Naive thymus-derived CD4-positive, alpha-beta T cell (primary cell): Measurements from ENCODE around the gene PCNX1. TPM values are rescaled to one million over a fixed set of nuclear protein-coding genes. Genes with fewer than 3 reads are reported as not detected.

ENCODE experiments used
- ATAC-seq: fragments of 150-1000 bp; cut with Tn5 transposase; 2 replicates; pipeline ENCODE4 v1.10.0; 2021; ENCODE audit warnings: mild to moderate bottlenecking, moderate library complexity
- CTCF ChIA-PET: fragments of 350-600 bp; sonication (Branson Sonifier 250); formaldehyde crosslinking; loops from one replicate; lab custom pipeline; 2021; ENCODE audit warnings: antibody characterized with exemption; lab: Charles Lee
- POLR2A ChIA-PET: fragments of 350-600 bp; sonication (Branson Sonifier 250); formaldehyde crosslinking; loops from one replicate; lab custom pipeline; 2021; ENCODE audit warnings: antibody characterized with exemption, inconsistent platforms; lab: Charles Lee
- DNase-seq, 9 donors: peaks; one replicate each; pipeline versions ENCODE4 v3.0.0 to v3.0.0-alpha.2; 2020 to 2022; ENCODE audit warnings: mixed read lengths in 1 of 9
- H3K27ac ChIP-seq: one replicate; pipeline ENCODE4 v1.7.0; 2013; ENCODE audit warnings: mild to moderate bottlenecking, low read depth, low read length, moderate library complexity
- H3K27me3 ChIP-seq, 2 donors: one replicate each; pipeline ENCODE4 v1.7.0; 2013; ENCODE audit warnings: low read length in 2 of 2, mild to moderate bottlenecking in 2 of 2, moderate library complexity in 2 of 2; ENCODE audit not compliant: control insufficient read depth in 2 of 2, insufficient read depth in 2 of 2
- H3K36me3 ChIP-seq, 3 experiments: 1 replicate in 2 of 3; 2 replicates in 1 of 3; pipeline ENCODE4 v1.7.0; 2013; ENCODE audit warnings: low read length in 3 of 3, mild to moderate bottlenecking in 3 of 3, moderate library complexity in 1 of 3; ENCODE audit not compliant: insufficient read depth in 3 of 3, control insufficient read depth in 2 of 3
- H3K4me1 ChIP-seq, 2 donors: one replicate each; pipeline ENCODE4 v1.7.0; 2013; ENCODE audit warnings: low read length in 2 of 2, mild to moderate bottlenecking in 2 of 2, moderate library complexity in 1 of 2; ENCODE audit not compliant: control insufficient read depth in 2 of 2, insufficient read depth in 2 of 2
- H3K4me3 ChIP-seq: 2 replicates; pipeline ENCODE4 v1.7.0; 2013; ENCODE audit warnings: mild to moderate bottlenecking, low read length
- H3K9me3 ChIP-seq, 3 experiments: 1 replicate in 2 of 3; 2 replicates in 1 of 3; pipeline ENCODE4 v1.7.0; 2013; ENCODE audit warnings: low read length in 3 of 3; ENCODE audit not compliant: control insufficient read depth in 2 of 3
- H3K27ac Mint-ChIP-seq, 9 donors: one replicate each; pipeline ENCODE4 v1.8.0; 2020 to 2022; ENCODE audit warnings: mixed read lengths in 9 of 9, mild to moderate bottlenecking in 8 of 9, moderate library complexity in 5 of 9, inconsistent platforms in 2 of 9
- H3K27me3 Mint-ChIP-seq, 5 donors: one replicate each; pipeline ENCODE4 v1.8.0; 2021 to 2022; ENCODE audit warnings: mixed read lengths in 5 of 5, mild to moderate bottlenecking in 1 of 5
- H3K36me3 Mint-ChIP-seq, 5 donors: one replicate each; pipeline ENCODE4 v1.8.0; 2020 to 2022; ENCODE audit warnings: mixed read lengths in 5 of 5, mild to moderate bottlenecking in 3 of 5, inconsistent platforms in 1 of 5
- H3K4me1 Mint-ChIP-seq, 7 donors: one replicate each; pipeline ENCODE4 v1.8.0; 2020 to 2022; ENCODE audit warnings: mixed read lengths in 7 of 7, mild to moderate bottlenecking in 3 of 7, inconsistent platforms in 1 of 7
- H3K4me3 Mint-ChIP-seq, 10 donors: one replicate each; pipeline ENCODE4 v1.8.0; 2020 to 2022; ENCODE audit warnings: mild to moderate bottlenecking in 10 of 10, mixed read lengths in 10 of 10, moderate library complexity in 6 of 10, inconsistent platforms in 2 of 10
- H3K9me3 Mint-ChIP-seq, 11 donors: one replicate each; pipeline ENCODE4 v1.8.0; 2020 to 2022; ENCODE audit warnings: mixed read lengths in 11 of 11, mild to moderate bottlenecking in 4 of 11, inconsistent platforms in 1 of 11, moderate library complexity in 1 of 11
- intact Hi-C, 2 donors: fragments of 100-400 bp; cut with micrococcal nuclease; formaldehyde crosslinking; loops; one replicate each; pipeline ENCODE4 v1.15.1; 2023
- polyA plus RNA-seq, 2 donors: library from polyadenylated mRNA; unstranded; fragments of 300-500 nt; fragmentation: Illumina TruSeq; gene quantifications; one replicate each; pipeline ENCODE4 v1.2.3, GENCODE V29; 2021
- total RNA-seq, 6 experiments: library from RNA in 5 of 6; stranded (reverse) in 5 of 6; gene quantifications; 1 replicate in 5 of 6; 2 replicates in 1 of 6; pipeline ENCODE4 v1.2.3 and lab custom pipeline; 2021 to 2026

PCNX1 gene
- total and polyA plus RNA-seq, 7 experiments from 2014 or later, result 11.2 to 114 (median 111) TPM

DNA sequence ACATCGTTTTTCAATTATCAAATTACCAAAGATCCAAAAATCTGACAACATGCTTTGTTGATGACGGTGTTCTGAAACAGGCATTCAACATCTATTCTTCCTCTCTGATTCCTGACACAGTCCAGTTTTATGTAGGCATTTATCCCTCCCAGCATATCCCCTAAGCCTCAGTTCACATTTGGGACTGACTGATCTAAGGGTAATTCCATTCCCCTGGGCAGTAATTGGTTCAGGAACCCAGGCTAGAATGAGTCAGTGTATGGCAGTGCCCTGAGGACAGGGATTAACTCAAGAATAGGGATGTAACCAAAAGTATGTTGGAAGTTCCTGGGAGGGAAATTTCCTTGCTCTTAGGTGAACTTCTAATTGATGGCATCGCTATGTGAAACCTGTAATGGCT, 10.3 kb upstream of the PCNX1 start:
- peaks cover 0 to 15% (median 3%) of the 10 kb centered on the region in 5 donors for H3K36me3 Mint-ChIP-seq
- H3K4me3 Mint-ChIP-seq, result no peak overlapping the region
- H3K9me3 ChIP-seq, result no peaks in the 10 kb centered on the region
- no peaks in the 10 kb centered on the region for H3K36me3 ChIP-seq
- CTCF ChIA-PET, result interaction anchor here (1.3 kb wide), 1 partner anchor 9 kb away, joined by 5 read pairs; no protein-coding TSS in a partner anchor
- no peaks in the 10 kb centered on the region for H3K27me3 ChIP-seq
- ATAC-seq (no peak), DNase-seq (no peak)
- POLR2A ChIA-PET, result interaction anchor here (1.3 to 7.2 kb wide), 2 partner anchors 8 to 10 kb away, joined by 6 to 56 read pairs; partner anchors contain the start of gene PCNX1
- peaks cover 0 to 5% (median 0%) of the 10 kb centered on the region in 11 donors for H3K9me3 Mint-ChIP-seq
- peaks cover 0 to 5% (median 0%) of the 10 kb centered on the region in 5 donors for H3K27me3 Mint-ChIP-seq
- no peak overlapping the region for H3K27ac ChIP-seq
- H3K4me1 ChIP-seq, result peaks cover 10 to 31% of the 10 kb centered on the region in 2 donors
- no peak overlapping the region for H3K27ac Mint-ChIP-seq
- no peak overlapping the region for H3K4me3 ChIP-seq
- intact Hi-C loops, result no loop called here
- peaks cover 29 to 60% (median 49%) of the 10 kb centered on the region in 7 donors for H3K4me1 Mint-ChIP-seq

DNA sequence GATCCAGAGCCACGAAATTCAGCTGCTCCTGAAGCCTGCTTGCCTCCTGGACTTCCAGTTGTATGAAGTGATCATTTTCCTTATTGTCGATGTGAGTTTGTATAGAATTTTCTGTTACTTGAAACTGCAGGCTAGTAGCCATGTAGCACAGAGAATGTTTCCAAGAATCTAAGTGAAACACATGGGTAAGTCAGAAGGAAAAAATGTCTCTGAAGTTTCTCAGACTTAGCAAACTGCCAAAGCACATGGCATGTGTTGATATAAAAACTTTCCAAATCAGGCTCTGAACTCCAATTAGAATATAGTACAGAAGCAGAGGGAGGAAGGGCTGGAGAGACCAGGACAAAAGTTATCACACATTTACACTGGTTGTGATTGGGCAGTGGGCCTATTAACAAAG, 9.8 kb upstream of the PCNX1 start:
- peaks cover 0 to 5% (median 0%) of the 10 kb centered on the region in 11 donors for H3K9me3 Mint-ChIP-seq
- Histone ChIP-seq H3K36me3 (no peaks in the 10 kb centered on the region), H3K27me3 (no peaks in the 10 kb centered on the region), H3K27ac (no peak overlapping the region), H3K4me3 (no peak overlapping the region), H3K9me3 (no peaks in the 10 kb centered on the region), H3K4me1 (peaks cover 10 to 28% of the 10 kb centered on the region in 2 donors)
- ChIA-PET POLR2A (interaction anchor here (0.6 to 1.3 kb wide), 3 partner anchors 9 to 112 kb away, joined by 3 to 6 read pairs (median 3); partner anchors contain the start of gene PCNX1), CTCF (interaction anchor here (0.6 to 1.3 kb wide), 2 partner anchors 9 to 327 kb away, joined by 3 to 5 read pairs; no protein-coding TSS in a partner anchor)
- H3K36me3 Mint-ChIP-seq, result peaks cover 0 to 14% (median 3%) of the 10 kb centered on the region in 5 donors
- no peak overlapping the region for H3K27ac Mint-ChIP-seq
- peaks cover 29 to 59% (median 44%) of the 10 kb centered on the region in 7 donors for H3K4me1 Mint-ChIP-seq
- DNase-seq (no peak), ATAC-seq (no peak)
- intact Hi-C loops, result no loop called here
- peaks cover 0 to 5% (median 0%) of the 10 kb centered on the region in 5 donors for H3K27me3 Mint-ChIP-seq
- H3K4me3 Mint-ChIP-seq, result no peak overlapping the region

DNA sequence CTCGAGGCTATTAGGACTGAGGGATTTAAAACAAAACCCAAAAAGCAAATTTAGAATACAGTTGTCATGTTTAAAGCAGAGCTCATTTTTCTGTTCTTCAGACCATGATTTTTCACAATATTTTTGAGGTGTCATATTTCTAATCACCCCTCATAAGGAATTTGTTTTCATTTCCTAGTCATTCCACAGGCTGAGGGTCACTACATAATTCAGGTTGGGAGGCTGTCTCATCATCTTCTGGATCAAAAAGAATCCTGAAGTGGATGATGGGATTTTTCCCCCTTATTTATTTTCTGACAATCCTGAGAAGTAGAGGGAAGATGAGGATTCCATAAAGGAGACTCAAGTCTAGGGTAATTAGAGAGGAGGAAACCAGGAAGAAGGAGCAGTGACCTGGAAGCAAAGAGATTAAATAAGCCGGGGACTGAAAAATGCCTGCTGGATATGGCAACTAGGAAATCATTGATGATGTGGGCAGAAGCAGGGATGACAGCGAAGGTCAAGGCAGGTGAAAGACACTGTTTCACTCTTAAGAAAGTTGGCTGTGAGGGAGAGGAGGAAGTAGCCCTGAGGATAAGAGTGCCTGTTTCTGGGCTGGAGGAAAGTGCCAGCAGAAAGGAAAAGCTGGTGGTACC, 9.0 kb upstream of the PCNX1 start:
- Histone ChIP-seq H3K36me3 (no peaks in the 10 kb centered on the region), H3K9me3 (no peaks in the 10 kb centered on the region), H3K4me3 (no peak overlapping the region), H3K27ac (no peak overlapping the region), H3K27me3 (no peaks in the 10 kb centered on the region), H3K4me1 (peaks cover 10 to 21% of the 10 kb centered on the region in 2 donors)
- ATAC-seq, result no peak
- H3K27me3 Mint-ChIP-seq, result peaks cover 0 to 5% (median 0%) of the 10 kb centered on the region in 5 donors
- CTCF ChIA-PET, result interaction anchor here (0.6 to 1.3 kb wide), 2 partner anchors 8 to 328 kb away, joined by 3 to 5 read pairs; no protein-coding TSS in a partner anchor
- no peak overlapping the region for H3K4me3 Mint-ChIP-seq
- DNase-seq, result no peak
- peaks cover 0 to 5% (median 0%) of the 10 kb centered on the region in 11 donors for H3K9me3 Mint-ChIP-seq
- H3K27ac Mint-ChIP-seq, result peak overlapping the region in 2 of 9 donors; percentile 13 to 15
- intact Hi-C loops, result no loop called here
- POLR2A ChIA-PET, result interaction anchor here (0.7 to 1.3 kb wide), 2 partner anchors 9 to 11 kb away, joined by 3 to 6 read pairs; partner anchors contain the start of gene PCNX1
- peaks cover 0 to 11% (median 3%) of the 10 kb centered on the region in 5 donors for H3K36me3 Mint-ChIP-seq
- peaks cover 23 to 51% (median 37%) of the 10 kb centered on the region in 7 donors for H3K4me1 Mint-ChIP-seq

DNA sequence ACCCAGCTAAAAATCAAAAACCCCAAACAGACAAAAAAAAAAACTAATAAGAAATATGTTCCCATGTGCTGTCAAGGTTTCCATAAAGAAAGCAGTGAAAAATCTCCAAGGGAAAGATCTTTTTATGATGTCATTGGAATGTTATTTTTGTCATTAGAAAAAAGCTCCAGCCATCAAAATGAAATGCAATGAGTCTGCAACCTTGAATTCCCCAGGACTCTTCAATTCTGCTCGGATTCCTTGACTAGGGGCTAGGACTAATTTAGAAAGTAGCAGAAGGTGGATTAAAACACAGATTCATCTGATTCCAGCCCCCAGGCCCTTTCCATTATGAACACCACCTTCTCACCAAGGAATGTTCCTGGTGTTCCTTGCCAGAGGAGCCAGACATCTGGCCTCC, 6.0 kb upstream of the PCNX1 start:
- Histone ChIP-seq H3K9me3 (no peaks in the 10 kb centered on the region), H3K4me1 (peaks cover 4 to 12% of the 10 kb centered on the region in 2 donors), H3K27ac (no peak overlapping the region), H3K27me3 (no peaks in the 10 kb centered on the region), H3K36me3 (no peaks in the 10 kb centered on the region), H3K4me3 (no peak overlapping the region)
- H3K27ac Mint-ChIP-seq, result peak overlapping the region in 2 of 9 donors; percentile 41 to 72
- CTCF ChIA-PET, result interaction anchor here (1.0 to 1.1 kb wide), 2 partner anchors 54 to 65 kb away, joined by 3 to 6 read pairs; no protein-coding TSS in a partner anchor
- ATAC-seq (no peak), DNase-seq (no peak)
- H3K36me3 Mint-ChIP-seq, result peaks cover 0 to 10% (median 2%) of the 10 kb centered on the region in 5 donors
- POLR2A ChIA-PET, result interaction anchor here (0.6 to 1.3 kb wide), 3 partner anchors 17 to 31 kb away, joined by 3 to 5 read pairs (median 3); no protein-coding TSS in a partner anchor
- intact Hi-C loops, result loop anchor here in 1 of 2 donors (10.0 kb wide), 1 partner anchor 424 kb away; the partner anchor contains the start of gene SIPA1L1
- H3K4me1 Mint-ChIP-seq, result peaks cover 15 to 55% (median 36%) of the 10 kb centered on the region in 7 donors
- H3K27me3 Mint-ChIP-seq, result peaks cover 0 to 5% (median 0%) of the 10 kb centered on the region in 5 donors
- H3K4me3 Mint-ChIP-seq, result peak overlapping the region in 1 of 10 donors; percentile 23
- H3K9me3 Mint-ChIP-seq, result peaks cover 0 to 4% (median 0%) of the 10 kb centered on the region in 11 donors

DNA sequence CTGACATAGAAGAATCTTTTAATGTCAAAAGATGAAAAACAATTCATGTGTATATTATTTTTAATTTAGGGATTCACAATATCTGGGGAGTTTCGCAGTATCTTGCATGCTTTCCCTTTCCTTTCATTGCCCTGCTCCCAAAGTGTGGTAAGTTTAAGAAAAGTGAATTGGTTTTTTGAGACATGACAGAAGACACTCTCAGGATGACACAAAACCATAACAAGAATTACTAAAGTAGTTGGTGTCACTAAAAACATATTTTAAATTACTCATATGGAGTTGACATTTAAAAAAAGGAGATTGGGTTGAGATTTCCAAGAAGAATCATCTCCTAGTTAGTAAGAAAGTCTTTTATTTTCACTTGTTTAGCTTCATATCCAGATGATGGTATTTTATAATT, 5.1 kb upstream of the PCNX1 start:
- ChIA-PET POLR2A (interaction anchor here (0.6 to 1.3 kb wide), 4 partner anchors 16 to 73 kb away, joined by 3 to 5 read pairs (median 3); no protein-coding TSS in a partner anchor), CTCF (interaction anchor here (1.0 to 1.3 kb wide), 6 partner anchors 30 to 81 kb away, joined by 3 to 7 read pairs (median 4); no protein-coding TSS in a partner anchor)
- intact Hi-C loops, result loop anchor here in 1 of 2 donors (10.0 kb wide), 1 partner anchor 423 kb away; the partner anchor contains the start of gene SIPA1L1

DNA sequence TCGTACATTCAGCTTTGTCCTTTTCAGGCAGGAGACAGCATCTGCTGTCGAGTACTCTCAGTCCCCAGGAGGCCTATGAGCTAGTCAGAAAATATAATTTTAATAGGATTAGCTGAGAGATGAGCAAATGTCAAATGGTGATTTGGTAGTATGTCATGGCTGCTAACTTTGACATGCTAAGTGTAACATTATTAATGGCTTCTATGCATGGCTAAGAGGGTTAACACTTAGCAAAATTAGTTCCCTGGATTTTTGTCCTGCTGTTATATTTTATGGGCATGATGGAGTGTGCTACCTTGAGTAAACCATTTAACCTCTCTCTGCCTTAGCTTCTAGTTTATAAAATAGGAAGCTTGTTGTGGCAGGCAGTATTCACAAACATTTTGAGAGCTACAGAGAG, 2.9 kb upstream of the PCNX1 start:
- Mint-ChIP-seq H3K27me3 (no peaks in the 10 kb centered on the region), H3K27ac (peak overlapping the region in 4 of 9 donors; percentile 80 to 97 (median 95)), H3K4me1 (peaks cover 25 to 62% (median 43%) of the 10 kb centered on the region in 7 donors), H3K4me3 (no peak overlapping the region), H3K36me3 (peaks cover 0 to 3% (median 0%) of the 10 kb centered on the region in 5 donors), H3K9me3 (no peaks in the 10 kb centered on the region)
- no peaks in the 10 kb centered on the region for H3K27me3 ChIP-seq
- H3K4me3 ChIP-seq, result no peak overlapping the region
- peaks cover 0 to 5% (median 0%) of the 10 kb centered on the region in 3 experiments for H3K36me3 ChIP-seq
- intact Hi-C loops, result loop anchor here in 1 of 2 donors (10.0 kb wide), 1 partner anchor 420 kb away; the partner anchor contains the start of gene SIPA1L1
- H3K27ac ChIP-seq, result no peak overlapping the region
- DNase-seq (no peak), ATAC-seq (no peak)
- ChIA-PET CTCF (interaction anchor here (0.7 to 4.5 kb wide), 10 partner anchors 15 to 95 kb away, joined by 3 to 114 read pairs (median 11); partner anchors contain the start of gene MAP3K9), POLR2A (interaction anchor here (0.6 to 5.3 kb wide), 7 partner anchors 11 to 87 kb away, joined by 3 to 104 read pairs (median 44); no protein-coding TSS in a partner anchor)
- no peaks in the 10 kb centered on the region for H3K9me3 ChIP-seq
- H3K4me1 ChIP-seq, result peaks cover 9 to 21% of the 10 kb centered on the region in 2 donors

More for the DNA sequence above, 5.1 kb upstream of the PCNX1 start:
- Mint-ChIP-seq H3K4me1 (peaks cover 22 to 64% (median 44%) of the 10 kb centered on the region in 7 donors), H3K27me3 (peaks cover 0 to 5% (median 0%) of the 10 kb centered on the region in 5 donors), H3K27ac (peak overlapping the region in 1 of 9 donors; percentile 97), H3K36me3 (peaks cover 0 to 5% (median 0%) of the 10 kb centered on the region in 5 donors), H3K9me3 (no peaks in the 10 kb centered on the region), H3K4me3 (no peak overlapping the region)
- H3K36me3 ChIP-seq, result no peaks in the 10 kb centered on the region
- no peak overlapping the region for H3K4me3 ChIP-seq
- H3K9me3 ChIP-seq, result no peaks in the 10 kb centered on the region
- no peaks in the 10 kb centered on the region for H3K27me3 ChIP-seq
- H3K4me1 ChIP-seq, result peaks cover 9 to 16% of the 10 kb centered on the region in 2 donors
- H3K27ac ChIP-seq, result no peak overlapping the region
- ATAC-seq (no peak), DNase-seq (no peak)
